Suprapubic skin (tissue), 4 donors: ENCODE results near the gene SMYD3. TPM values are rescaled to one million over a fixed set of nuclear protein-coding genes. Genes with fewer than 3 reads are reported as not detected.

Experiments
- DNase-seq, 2 donors: peaks; one replicate each; pipeline ENCODE4 v3.0.0-alpha.2; 2019; ENCODE audit warnings: low spot score in 2 of 2
- H3K27ac ChIP-seq: fragments of 200-600 bp; sonication (generic); one replicate; pipeline ENCODE4 v1.5.1; 2019
- H3K27me3 ChIP-seq: fragments of 200-600 bp; sonication (generic); one replicate; pipeline ENCODE4 v1.5.1; 2019
- H3K36me3 ChIP-seq: fragments of 200-600 bp; sonication (generic); one replicate; pipeline ENCODE4 v1.5.1; 2019
- H3K4me1 ChIP-seq: fragments of 200-600 bp; sonication (generic); one replicate; pipeline ENCODE4 v1.5.1; 2019
- H3K4me3 ChIP-seq: fragments of 200-600 bp; sonication (generic); one replicate; pipeline ENCODE4 v1.5.1; 2019; ENCODE audit warnings: mild to moderate bottlenecking
- H3K9me3 ChIP-seq: fragments of 200-600 bp; sonication (generic); one replicate; pipeline ENCODE4 v1.5.1; 2019
- CTCF ChIP-seq, 2 donors: fragments of 200-600 bp in 1 of 2; fragments of 450-650 bp in 1 of 2; sonication (generic) in 1 of 2; IDR thresholded peaks; one replicate each; pipeline ENCODE4 v1.5.1; 2016 to 2019; ENCODE audit warnings: antibody characterized with exemption in 2 of 2, mild to moderate bottlenecking in 1 of 2, moderate library complexity in 1 of 2
- EP300 ChIP-seq: sonication (generic); formaldehyde crosslinking; IDR thresholded peaks from one replicate; pipeline ENCODE4 v1.6.1; 2017; ENCODE audit warnings: antibody characterized with exemption
- POLR2A ChIP-seq, 2 donors: fragments of 450-650 bp; IDR thresholded peaks; one replicate each; pipeline ENCODE4 v1.6.1; 2017; ENCODE audit warnings: antibody characterized with exemption in 2 of 2, mild to moderate bottlenecking in 2 of 2, moderate library complexity in 2 of 2
- POLR2AphosphoS5 ChIP-seq, 3 donors: sonication (generic); formaldehyde crosslinking; IDR thresholded peaks; one replicate each; pipeline ENCODE4 v1.6.1; 2017; ENCODE audit warnings: antibody characterized with exemption in 3 of 3
- WGBS: methylation state at CpG from one replicate; pipeline ENCODE4 v1.1.5; 2018; 5-methylcytosine and 5-hydroxymethylcytosine counted together
- total RNA-seq, 4 donors: library from RNA; depleted of rRNA; stranded (reverse); fragments of >200 nt; gene quantifications; one replicate each; pipeline ENCODE4 v1.1.0, GENCODE V29; 2016

The SMYD3 gene
- total RNA-seq, 4 donors from 2014 or later: 14.5 to 33.6 (median 18.9) TPM

GRCh38 chr1:246107516-246108277, 399.4 kb downstream of the SMYD3 start:
- H3K36me3 ChIP-seq: no peaks in the 10 kb centered on the region
- no peak overlapping the region for H3K27ac ChIP-seq
- no peaks in the 10 kb centered on the region for H3K9me3 ChIP-seq
- DNase-seq: no peak
- 82% methylated on average over 4 of the region's 4 CpGs for WGBS
- H3K4me1 ChIP-seq: peaks cover 2% of the 10 kb centered on the region
- H3K27me3 ChIP-seq: no peaks in the 10 kb centered on the region
- TF ChIP-seq POLR2AphosphoS5 (IDR thresholded peaks at IDR 0.05) (no peak), POLR2A (IDR thresholded peaks at IDR 0.05) (no peak), EP300 (no peak), CTCF (IDR thresholded peaks at IDR 0.05) (no peak)
- no peak overlapping the region for H3K4me3 ChIP-seq

GRCh38 chr1:246106342-246106763, 400.7 kb downstream of the SMYD3 start:
- H3K27me3 ChIP-seq: no peaks in the 10 kb centered on the region
- no peaks in the 10 kb centered on the region for H3K9me3 ChIP-seq
- TF ChIP-seq CTCF (IDR thresholded peaks at IDR 0.05) (no peak), POLR2AphosphoS5 (IDR thresholded peaks at IDR 0.05) (no peak), EP300 (no peak), POLR2A (IDR thresholded peaks at IDR 0.05) (no peak)
- no peak overlapping the region for H3K27ac ChIP-seq
- H3K4me1 ChIP-seq: peaks cover 2% of the 10 kb centered on the region
- H3K4me3 ChIP-seq: no peak overlapping the region
- no peak for DNase-seq
- 89% methylated on average over 5 of the region's 5 CpGs for WGBS
- no peaks in the 10 kb centered on the region for H3K36me3 ChIP-seq

- Histone ChIP-seq H3K9me3 (no peaks in the 10 kb centered on the region), H3K27me3 (no peaks in the 10 kb centered on the region), H3K36me3 (no peaks in the 10 kb centered on the region), H3K4me1 (peaks cover 2% of the 10 kb centered on the region), H3K4me3 (no peak overlapping the region), H3K27ac (no peak overlapping the region)
- DNase-seq: no peak
- WGBS: 84% methylated on average over 5 of the region's 5 CpGs
- TF ChIP-seq CTCF (IDR thresholded peaks at IDR 0.05): no peak
- TF ChIP-seq EP300: no peak
- TF ChIP-seq POLR2AphosphoS5 (IDR thresholded peaks at IDR 0.05): no peak
- no peak for TF ChIP-seq POLR2A (IDR thresholded peaks at IDR 0.05)
Observed at GRCh38 chr1:246104927-246105326, 402.2 kb downstream of the SMYD3 start.

- Histone ChIP-seq H3K9me3 (no peaks in the 10 kb centered on the region), H3K4me3 (no peak overlapping the region), H3K27me3 (no peaks in the 10 kb centered on the region), H3K36me3 (no peaks in the 10 kb centered on the region), H3K27ac (no peak overlapping the region), H3K4me1 (no peaks in the 10 kb centered on the region)
- WGBS: 40% methylated on average over 3 of the region's 3 CpGs
- DNase-seq: no peak
- no peak for TF ChIP-seq EP300
- no peak for TF ChIP-seq POLR2A (IDR thresholded peaks at IDR 0.05)
- no peak for TF ChIP-seq POLR2AphosphoS5 (IDR thresholded peaks at IDR 0.05)
- no peak for TF ChIP-seq CTCF (IDR thresholded peaks at IDR 0.05)
Observed at GRCh38 chr1:246099570-246099969, 407.5 kb downstream of the SMYD3 start.

- Histone ChIP-seq H3K4me3 (no peak overlapping the region), H3K27me3 (no peaks in the 10 kb centered on the region), H3K27ac (no peak overlapping the region), H3K4me1 (no peaks in the 10 kb centered on the region), H3K9me3 (no peaks in the 10 kb centered on the region), H3K36me3 (no peaks in the 10 kb centered on the region)
- 82% methylated on average over 5 of the region's 5 CpGs for WGBS
- no peak for DNase-seq
- TF ChIP-seq POLR2A (IDR thresholded peaks at IDR 0.05) (no peak), EP300 (no peak), CTCF (IDR thresholded peaks at IDR 0.05) (no peak), POLR2AphosphoS5 (IDR thresholded peaks at IDR 0.05) (no peak)
Observed at GRCh38 chr1:246096356-246096755, 410.7 kb downstream of the SMYD3 start.
